GM18499 (cell line): ENCODE data around the gene HMGN5.

Source experiments
- ATAC-seq: cut with Tn5 transposase; IDR thresholded peaks from one replicate; pipeline ENCODE4 v1.9.1; 2021; ENCODE audit warnings: moderate number of reproducible peaks; ENCODE audit not compliant: insufficient read depth, unreplicated experiment

HMGN5 gene

GRCh38 chrX:81120936-81121371 is 80.8 kb downstream of the HMGN5 start:
- ATAC-seq, result peak; percentile 44

GRCh38 chrX:81120258-81120935 is 81.3 kb downstream of the HMGN5 start:
- peak; percentile 11 for ATAC-seq

GRCh38 chrX:81114757-81115156 is 87.0 kb downstream of the HMGN5 start:
- ATAC-seq, result no peak

- no peak for ATAC-seq
Observed at GRCh38 chrX:81110286-81110685, 91.4 kb downstream of the HMGN5 start.

- ATAC-seq, result no peak
Observed at GRCh38 chrX:81082649-81083048, 119.1 kb downstream of the HMGN5 start.
